ENCODE measurements around the gene SQSTM1.
"Not testable (repeated sequence)": the region's sequence is repeated elsewhere in the genome, so short reads cannot be mapped to it uniquely, and the experiment has no call there.

The SQSTM1 gene

DNA sequence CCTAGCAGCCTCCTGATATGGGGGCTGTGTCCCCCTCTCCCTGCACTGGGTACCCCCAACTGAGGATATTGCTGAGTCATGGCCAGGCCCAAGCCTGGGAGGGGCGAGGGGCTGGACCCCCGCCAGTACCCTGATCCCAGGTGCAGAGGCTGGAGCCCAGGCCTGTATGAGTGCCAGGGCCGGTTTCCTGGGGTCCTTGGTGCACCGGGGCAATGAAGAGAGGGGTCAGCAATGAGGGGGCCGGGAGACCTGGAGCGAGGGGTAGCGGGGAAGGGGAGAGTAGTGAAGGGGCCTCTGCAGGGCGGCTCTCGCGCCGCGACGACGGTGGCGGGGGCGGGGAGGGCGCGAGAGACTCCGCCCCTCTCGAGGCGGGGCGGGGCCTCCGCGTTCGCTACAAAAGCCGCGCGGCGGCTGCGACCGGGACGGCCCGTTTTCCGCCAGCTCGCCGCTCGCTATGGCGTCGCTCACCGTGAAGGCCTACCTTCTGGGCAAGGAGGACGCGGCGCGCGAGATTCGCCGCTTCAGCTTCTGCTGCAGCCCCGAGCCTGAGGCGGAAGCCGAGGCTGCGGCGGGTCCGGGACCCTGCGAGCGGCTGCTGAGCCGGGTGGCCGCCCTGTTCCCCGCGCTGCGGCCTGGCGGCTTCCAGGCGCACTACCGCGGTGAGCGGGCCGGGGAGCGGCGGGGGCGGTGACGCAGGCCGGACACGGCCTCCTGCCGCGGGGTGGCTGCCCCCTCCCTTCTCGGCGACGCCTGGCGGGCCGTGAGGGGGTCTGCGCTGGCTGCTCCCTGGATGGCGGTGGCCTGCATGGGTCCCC lies at the start of gene SQSTM1:
Gene SQSTM1, plus strand, starts transcription at position 423 of the 815 bp plus-strand sequence. Its CDS starts 32 bp downstream, at position 455.
- DNase-seq, result peak; percentile 72

DNA sequence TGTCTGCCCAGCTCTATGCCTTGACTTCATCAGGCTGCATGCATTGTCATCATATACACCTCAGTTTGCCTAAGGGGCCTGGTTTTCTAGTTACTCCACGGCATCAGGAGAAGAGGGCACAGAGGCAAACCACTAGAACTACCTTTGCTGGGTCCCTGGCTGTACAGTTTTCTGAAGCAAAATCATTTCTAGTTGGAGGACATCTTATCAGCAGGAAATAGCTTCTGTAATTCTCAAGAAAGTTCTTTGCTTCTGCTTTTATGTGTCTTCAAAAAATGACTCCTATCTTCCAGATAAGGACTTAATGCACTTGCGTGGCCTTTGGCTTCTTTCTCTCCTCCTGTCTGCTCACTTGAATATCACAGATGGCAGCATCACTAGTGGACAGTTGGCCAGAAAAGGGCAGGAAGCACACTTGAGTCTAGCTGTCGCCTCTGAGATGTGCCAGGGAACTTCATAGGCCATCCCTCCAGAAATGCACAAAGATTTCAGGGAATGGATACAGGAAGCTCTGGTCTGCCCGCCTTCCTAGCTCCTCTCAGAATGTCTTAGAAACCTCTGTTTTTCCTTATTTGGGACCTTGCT lies 49.3 kb upstream of the SQSTM1 start:
- DNase-seq, result no peak

- DNase-seq, result no peak
These were observed 48.4 kb upstream of the SQSTM1 start for GRCh38 chr5:179772351-179772750.

GRCh38 chr5:179773686-179774040 lies 47.0 kb upstream of the SQSTM1 start:
- DNase-seq, result no peak

DNA sequence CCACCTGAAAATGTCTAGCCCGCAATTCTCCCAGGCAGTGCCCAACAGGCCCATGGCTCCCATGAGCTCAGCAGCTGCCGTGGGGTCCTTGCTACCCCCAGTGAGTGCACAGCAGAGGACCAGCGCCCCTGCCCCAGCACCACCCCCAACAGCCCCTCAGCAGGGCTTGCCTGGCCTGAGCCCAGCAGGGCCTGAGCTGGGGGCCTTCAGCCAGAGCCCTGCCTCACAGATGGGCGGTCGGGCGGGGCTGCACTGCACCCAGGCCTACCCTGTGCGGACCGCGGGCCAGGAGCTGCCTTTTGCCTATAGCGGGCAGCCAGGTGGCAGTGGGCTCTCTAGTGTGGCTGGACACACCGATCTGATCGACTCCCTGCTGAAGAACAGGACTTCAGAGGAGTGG lies 46.3 kb upstream of the SQSTM1 start:
- no peak for DNase-seq

DNA sequence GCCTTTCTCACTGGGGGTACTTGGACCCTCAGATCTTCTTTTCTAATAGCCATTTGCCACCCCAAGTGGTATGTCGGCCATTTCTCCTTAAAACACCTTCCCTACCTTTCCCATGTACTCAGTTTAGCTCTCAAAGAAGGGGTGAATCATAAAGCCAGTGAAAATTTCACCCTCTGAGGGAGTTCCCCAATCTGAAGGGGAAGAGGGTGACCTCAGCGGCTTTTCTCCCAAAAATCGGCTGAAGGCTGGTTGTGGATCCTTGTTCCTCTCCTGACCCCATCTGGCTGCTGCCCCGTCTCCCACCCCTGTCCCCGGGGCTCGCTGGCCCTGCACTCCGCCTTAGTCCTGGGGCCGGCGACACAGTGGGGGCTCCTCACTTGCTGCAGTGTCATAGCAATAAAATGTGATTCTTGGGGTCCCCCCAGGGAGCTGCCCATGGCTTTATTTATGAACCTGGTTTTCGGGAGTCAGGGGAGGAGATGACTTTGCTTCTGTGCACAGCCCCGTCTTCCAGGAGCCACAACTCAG lies 44.2 kb upstream of the SQSTM1 start:
- DNase-seq, result no peak

DNA sequence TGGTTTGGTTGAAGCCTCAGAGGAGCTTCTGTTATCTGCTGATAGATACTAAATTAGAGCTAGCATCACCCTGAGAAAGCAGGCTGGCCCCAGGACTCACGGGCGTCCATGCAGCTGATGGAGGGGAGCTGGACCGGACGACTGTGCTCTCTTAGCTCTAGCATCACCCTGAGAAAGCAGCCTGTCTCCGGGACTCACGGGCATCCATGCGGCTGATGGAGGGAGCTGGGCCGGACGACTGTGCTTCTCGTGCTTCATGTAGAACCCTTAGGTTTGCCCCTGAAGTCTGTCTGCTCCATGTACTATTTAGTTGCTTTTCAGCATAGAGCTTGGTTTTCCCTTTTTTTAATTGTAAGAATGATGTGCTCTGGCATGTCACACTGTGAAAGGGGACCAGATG lies 43.2 kb upstream of the SQSTM1 start:
- DNase-seq, result no peak

GRCh38 chr5:179777909-179778308 lies 42.8 kb upstream of the SQSTM1 start:
- no peak for DNase-seq

DNA sequence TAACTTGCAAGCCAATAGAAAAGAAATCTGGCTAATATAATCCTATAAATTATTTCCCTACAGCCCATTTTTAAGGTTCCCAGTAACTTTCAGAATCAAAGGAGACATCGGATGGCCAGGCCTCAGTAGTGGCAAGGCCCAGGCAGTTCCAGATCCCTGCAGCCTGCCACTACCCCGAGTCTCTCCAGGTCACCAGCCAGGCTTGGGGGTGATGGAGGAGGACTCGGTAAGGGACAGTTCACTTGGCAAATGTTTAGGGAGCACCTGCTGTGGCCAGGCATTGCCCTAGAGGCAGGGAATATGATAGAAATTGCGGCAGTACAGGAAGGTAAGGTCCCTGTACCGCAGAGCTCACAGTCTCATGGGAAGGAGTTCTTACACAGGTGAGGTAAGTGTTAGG lies 42.1 kb upstream of the SQSTM1 start:
- DNase-seq, result no peak

DNA sequence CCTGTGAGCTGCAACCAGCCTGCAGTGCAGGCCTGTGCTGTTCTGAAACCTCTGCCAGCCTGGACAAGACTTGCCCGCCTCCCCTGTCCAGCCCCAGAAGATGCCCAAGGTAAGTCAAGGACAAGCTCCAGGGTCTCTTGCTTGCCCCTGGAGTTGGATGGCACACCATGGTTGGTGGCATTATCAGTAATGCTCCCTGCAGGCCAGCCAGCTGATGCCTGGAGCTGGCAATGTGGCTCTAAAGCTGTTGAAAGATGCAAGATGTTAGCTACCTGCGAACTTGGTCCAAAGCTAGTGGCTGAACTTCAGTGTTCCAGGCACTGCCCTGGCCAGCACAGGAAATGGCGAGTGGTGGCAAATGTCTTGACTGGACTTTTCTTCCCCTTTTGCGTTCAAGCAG lies 40.9 kb upstream of the SQSTM1 start:
- no peak for DNase-seq

DNA sequence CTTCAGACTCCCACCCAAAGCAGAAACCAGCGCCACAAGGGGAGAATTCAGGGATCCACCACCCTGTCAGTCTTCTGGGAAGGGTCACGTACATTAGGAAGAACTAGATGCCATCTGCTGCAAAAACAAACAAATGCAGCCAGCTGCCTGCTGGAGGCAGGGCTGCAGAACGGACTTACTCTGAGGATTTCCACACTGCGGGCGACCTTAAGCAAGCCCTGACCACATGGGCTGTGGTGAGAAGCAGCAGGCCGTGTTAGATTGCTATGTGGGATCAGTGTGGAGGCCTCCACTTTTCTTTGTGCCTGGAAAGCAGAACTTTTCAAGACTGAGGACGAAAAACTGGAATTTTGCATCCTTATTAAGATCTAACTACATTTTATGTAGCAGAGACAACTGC lies 40.3 kb upstream of the SQSTM1 start:
- DNase-seq, result no peak

- no peak for DNase-seq
These were observed 38.9 kb upstream of the SQSTM1 start for GRCh38 chr5:179781846-179782245.

DNA sequence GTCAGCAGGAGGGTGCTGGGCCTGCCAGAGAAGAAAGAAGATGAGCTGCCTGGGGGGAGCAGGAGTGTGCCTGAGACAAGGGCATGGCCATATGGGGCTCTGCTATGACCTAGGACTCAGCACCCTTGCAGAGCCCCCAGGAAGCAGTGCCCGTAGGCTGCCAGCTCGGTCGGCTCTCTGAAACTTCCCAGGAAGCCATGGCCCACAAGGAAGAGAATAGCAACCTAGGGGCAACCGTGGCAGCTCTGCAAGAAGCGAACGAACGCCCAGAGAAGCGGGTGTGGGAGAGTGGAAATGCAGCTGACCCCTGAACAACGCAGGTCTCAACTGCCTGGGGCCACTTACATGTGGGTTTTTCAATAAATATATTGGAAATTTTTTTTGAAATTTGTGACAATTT lies 37.6 kb upstream of the SQSTM1 start:
- no peak for DNase-seq

DNA sequence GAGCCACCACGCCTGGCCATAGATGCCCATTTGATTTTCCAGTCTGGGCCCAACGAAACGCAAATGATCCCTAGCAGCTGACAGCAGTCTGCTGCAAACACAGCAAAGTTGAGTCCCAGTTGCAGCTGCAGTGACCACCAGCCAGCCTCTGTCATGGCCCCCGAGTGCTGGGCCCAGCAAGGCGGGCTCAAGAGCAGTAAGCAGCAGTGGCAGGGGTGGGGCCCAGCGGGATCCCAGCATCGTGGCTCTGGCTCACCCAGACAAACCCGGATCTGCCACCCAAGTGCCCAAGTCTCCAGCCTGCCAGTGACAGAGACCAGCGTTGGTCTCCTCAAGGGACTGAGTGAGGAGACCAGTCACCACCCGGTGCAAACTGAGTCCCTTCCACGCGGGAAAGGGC lies 33.8 kb upstream of the SQSTM1 start:
- no peak for DNase-seq

GRCh38 chr5:179788193-179788854 lies 32.4 kb upstream of the SQSTM1 start:
- no peak for DNase-seq

DNA sequence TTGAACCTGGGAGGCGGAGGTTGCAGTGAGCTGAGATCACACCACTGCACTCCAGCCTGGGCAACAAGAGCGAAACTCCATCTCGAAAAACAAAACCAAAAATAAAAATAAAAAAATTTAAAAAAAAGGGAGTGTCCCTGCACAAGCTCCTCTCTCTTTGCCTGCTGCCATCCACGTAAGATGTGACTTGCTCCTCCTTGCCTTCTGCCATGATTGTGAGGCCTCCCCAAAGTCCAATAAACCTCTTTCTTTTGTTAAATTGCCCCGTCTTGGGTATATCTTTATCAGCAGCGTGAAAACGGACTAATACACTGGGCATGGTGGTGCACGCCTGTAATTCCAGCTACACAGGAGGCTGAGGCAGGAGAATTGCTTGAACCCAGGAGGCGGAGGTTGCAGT lies 31.4 kb upstream of the SQSTM1 start:
- not testable (repeated sequence) for DNase-seq

GRCh38 chr5:179791881-179792611 lies 28.7 kb upstream of the SQSTM1 start:
- no peak for DNase-seq

DNA sequence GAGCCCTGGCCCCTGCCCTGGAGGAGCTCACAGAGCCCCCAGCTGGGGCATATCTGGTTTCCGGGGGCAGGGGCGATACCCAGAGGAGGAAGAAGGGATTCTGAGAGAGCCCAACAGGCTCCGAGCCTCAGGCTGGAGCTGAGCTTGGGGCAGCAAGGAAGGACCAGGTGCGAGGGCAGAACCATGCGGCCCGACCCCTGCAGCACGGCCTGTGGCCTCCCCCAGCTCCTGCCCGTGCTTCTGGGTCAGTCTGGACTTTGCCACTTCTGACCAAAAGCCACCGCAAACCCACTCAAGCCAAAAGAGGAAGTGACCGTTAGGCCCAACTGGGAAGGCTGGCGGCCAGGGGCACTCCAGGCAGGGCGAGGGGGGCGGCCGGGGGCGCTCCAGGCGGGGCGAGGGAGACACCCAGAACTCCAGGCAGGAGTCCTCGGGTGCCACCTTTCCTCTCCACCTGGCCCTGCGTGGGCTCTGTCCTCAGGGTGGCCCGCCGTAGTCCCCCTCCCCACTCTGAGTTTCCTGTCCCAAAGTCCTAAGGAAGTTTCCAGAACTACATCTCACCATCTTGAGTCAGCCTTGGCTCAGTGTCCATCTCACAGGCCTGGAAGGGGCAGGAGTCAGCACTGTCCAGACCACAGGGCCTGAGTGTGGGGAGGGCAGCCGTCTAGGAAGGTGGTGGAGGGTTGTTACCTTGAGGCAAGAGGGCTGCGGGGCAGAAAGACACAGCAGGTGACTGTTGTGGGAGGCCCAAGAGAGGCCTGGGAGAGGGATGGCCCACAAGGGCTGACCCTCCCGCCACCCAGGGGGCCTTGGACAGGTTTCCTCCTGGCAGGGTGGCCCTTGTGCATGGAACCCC lies 27.9 kb upstream of the SQSTM1 start:
- DNase-seq, result no peak

GRCh38 chr5:179793468-179794139 lies 27.1 kb upstream of the SQSTM1 start, which contains the start of gene LTC4S:
TSS of gene LTC4S (plus strand) at chr5:179793986. CDS start at chr5:179794081, 95 bp downstream.
- no peak for DNase-seq

DNA sequence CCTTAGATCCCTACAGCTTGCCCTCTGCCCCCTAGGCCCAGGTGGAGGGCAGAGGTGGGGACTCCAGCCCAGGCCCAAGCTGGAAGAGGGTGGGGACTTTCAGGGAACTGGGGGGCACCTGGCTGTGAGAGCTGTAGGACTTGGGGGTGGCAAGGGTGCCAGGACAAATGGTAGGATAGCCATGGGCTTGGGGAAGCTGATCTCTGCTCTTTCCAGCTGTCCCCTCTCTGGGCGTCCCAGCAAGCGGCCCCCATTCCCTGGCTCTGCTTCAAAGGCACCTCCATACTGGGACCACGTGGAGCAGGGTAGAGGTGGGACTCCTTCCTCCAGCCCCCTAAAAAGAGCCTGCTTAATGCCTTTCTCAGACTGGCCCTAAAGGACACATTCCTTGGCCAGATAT lies 26.5 kb upstream of the SQSTM1 start:
- no peak for DNase-seq

DNA sequence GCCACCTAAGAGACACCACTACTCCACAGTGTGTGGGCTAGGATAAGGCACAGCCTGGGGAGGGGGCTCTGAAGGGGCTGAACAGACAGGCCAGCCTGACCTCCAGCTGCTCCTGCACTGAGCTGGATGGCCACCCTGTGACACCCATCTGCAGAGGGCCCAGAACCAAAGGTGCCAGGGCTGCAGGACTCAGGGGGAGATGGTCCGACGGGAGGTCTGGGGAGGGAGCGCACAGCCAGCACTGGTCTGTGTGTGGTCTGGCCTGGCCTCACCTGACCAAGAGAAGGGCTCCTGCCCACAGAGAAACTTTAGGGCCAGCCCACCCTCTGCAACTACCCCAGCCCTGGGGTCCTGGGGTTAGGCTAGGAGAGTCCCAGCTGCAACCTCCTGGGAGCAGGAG lies 26.1 kb upstream of the SQSTM1 start:
- DNase-seq, result no peak
